ENCODE results near the gene RNF144B.

DNA sequence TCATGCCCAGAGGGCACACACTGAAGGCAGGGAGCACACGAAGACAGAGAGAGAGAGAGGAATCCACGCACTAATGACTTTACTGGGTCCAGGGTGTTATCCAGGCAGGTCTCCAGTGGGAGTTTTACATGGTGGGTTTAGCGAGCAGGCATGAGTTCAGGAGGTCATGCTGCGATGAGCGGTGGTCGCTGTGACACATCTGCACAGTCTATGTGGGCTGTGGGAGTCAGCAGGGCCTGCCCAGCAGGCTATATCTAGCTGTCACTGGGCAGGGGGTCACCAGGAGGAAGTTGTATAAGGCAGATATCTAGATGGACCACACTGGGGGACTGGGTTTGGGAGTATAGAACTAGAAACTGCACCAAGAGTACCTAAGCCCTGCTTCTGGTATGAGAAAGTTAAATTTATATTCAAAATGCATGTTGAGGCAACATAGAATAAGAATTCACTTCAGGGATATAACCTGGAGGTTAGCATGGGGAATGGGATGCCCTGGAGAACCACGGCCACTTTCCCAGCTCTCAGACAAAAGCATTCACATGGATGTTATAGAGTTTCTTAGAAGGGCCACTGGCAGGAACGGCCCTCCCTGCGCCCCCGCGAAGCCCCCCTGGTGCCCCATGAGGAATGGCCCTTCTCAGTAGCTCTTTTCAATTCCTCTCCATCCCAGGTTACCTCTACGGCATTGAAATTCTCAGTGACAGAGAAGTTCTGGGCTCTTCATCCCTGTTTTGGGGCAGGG is 113.9 kb downstream of the RNF144B start:
- TF ChIP-seq POLR2AphosphoS5 (IDR thresholded peaks at IDR 0.05; ENCODE audit: low read depth) (no peak), CTCF (conservative IDR thresholded peaks at IDR 0.05; ENCODE audit: low read depth in 2 of 2) (no peak), EZH2 (IDR thresholded peaks at IDR 0.05; ENCODE audit: low read depth, unreplicated experiment) (no peak), CREB1 (CRISPR knock-in tag; IDR thresholded peaks at IDR 0.05; ENCODE audit: low read depth) (no peak), EZH2phosphoT487 (IDR thresholded peaks at IDR 0.05; ENCODE audit: unreplicated experiment) (no peak), JUNB (IDR thresholded peaks at IDR 0.05; ENCODE audit: unreplicated experiment) (no peak), STAT1 (IDR thresholded peaks at IDR 0.05; ENCODE audit: unreplicated experiment) (no peak)
- TF ChIP-seq, protein P1, sequence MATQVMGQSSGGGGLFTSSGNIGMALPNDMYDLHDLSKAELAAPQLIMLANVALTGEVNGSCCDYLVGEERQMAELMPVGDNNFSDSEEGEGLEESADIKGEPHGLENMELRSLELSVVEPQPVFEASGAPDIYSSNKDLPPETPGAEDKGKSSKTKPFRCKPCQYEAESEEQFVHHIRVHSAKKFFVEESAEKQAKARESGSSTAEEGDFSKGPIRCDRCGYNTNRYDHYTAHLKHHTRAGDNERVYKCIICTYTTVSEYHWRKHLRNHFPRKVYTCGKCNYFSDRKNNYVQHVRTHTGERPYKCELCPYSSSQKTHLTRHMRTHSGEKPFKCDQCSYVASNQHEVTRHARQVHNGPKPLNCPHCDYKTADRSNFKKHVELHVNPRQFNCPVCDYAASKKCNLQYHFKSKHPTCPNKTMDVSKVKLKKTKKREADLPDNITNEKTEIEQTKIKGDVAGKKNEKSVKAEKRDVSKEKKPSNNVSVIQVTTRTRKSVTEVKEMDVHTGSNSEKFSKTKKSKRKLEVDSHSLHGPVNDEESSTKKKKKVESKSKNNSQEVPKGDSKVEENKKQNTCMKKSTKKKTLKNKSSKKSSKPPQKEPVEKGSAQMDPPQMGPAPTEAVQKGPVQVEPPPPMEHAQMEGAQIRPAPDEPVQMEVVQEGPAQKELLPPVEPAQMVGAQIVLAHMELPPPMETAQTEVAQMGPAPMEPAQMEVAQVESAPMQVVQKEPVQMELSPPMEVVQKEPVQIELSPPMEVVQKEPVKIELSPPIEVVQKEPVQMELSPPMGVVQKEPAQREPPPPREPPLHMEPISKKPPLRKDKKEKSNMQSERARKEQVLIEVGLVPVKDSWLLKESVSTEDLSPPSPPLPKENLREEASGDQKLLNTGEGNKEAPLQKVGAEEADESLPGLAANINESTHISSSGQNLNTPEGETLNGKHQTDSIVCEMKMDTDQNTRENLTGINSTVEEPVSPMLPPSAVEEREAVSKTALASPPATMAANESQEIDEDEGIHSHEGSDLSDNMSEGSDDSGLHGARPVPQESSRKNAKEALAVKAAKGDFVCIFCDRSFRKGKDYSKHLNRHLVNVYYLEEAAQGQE (IDR thresholded peaks at IDR 0.05; ENCODE audit: unreplicated experiment) = no peak
- TF ChIP-seq, protein P2, sequence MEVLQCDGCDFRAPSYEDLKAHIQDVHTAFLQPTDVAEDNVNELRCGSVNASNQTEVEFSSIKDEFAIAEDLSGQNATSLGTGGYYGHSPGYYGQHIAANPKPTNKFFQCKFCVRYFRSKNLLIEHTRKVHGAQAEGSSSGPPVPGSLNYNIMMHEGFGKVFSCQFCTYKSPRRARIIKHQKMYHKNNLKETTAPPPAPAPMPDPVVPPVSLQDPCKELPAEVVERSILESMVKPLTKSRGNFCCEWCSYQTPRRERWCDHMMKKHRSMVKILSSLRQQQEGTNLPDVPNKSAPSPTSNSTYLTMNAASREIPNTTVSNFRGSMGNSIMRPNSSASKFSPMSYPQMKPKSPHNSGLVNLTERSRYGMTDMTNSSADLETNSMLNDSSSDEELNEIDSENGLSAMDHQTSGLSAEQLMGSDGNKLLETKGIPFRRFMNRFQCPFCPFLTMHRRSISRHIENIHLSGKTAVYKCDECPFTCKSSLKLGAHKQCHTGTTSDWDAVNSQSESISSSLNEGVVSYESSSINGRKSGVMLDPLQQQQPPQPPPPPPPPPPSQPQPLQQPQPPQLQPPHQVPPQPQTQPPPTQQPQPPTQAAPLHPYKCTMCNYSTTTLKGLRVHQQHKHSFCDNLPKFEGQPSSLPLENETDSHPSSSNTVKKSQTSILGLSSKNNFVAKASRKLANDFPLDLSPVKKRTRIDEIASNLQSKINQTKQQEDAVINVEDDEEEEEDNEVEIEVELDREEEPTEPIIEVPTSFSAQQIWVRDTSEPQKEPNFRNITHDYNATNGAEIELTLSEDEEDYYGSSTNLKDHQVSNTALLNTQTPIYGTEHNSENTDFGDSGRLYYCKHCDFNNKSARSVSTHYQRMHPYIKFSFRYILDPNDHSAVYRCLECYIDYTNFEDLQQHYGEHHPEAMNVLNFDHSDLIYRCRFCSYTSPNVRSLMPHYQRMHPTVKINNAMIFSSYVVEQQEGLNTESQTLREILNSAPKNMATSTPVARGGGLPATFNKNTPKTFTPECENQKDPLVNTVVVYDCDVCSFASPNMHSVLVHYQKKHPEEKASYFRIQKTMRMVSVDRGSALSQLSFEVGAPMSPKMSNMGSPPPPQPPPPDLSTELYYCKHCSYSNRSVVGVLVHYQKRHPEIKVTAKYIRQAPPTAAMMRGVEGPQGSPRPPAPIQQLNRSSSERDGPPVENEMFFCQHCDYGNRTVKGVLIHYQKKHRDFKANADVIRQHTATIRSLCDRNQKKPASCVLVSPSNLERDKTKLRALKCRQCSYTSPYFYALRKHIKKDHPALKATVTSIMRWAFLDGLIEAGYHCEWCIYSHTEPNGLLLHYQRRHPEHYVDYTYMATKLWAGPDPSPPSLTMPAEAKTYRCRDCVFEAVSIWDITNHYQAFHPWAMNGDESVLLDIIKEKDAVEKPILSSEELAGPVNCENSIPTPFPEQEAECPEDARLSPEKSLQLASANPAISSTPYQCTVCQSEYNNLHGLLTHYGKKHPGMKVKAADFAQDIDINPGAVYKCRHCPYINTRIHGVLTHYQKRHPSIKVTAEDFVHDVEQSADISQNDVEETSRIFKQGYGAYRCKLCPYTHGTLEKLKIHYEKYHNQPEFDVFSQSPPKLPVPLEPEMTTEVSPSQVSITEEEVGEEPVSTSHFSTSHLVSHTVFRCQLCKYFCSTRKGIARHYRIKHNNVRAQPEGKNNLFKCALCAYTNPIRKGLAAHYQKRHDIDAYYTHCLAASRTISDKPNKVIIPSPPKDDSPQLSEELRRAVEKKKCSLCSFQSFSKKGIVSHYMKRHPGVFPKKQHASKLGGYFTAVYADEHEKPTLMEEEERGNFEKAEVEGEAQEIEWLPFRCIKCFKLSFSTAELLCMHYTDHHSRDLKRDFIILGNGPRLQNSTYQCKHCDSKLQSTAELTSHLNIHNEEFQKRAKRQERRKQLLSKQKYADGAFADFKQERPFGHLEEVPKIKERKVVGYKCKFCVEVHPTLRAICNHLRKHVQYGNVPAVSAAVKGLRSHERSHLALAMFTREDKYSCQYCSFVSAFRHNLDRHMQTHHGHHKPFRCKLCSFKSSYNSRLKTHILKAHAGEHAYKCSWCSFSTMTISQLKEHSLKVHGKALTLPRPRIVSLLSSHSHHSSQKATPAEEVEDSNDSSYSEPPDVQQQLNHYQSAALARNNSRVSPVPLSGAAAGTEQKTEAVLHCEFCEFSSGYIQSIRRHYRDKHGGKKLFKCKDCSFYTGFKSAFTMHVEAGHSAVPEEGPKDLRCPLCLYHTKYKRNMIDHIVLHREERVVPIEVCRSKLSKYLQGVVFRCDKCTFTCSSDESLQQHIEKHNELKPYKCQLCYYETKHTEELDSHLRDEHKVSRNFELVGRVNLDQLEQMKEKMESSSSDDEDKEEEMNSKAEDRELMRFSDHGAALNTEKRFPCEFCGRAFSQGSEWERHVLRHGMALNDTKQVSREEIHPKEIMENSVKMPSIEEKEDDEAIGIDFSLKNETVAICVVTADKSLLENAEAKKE (CRISPR knock-in tag; IDR thresholded peaks at IDR 0.05) = no peak
- TF ChIP-seq, protein P3, sequence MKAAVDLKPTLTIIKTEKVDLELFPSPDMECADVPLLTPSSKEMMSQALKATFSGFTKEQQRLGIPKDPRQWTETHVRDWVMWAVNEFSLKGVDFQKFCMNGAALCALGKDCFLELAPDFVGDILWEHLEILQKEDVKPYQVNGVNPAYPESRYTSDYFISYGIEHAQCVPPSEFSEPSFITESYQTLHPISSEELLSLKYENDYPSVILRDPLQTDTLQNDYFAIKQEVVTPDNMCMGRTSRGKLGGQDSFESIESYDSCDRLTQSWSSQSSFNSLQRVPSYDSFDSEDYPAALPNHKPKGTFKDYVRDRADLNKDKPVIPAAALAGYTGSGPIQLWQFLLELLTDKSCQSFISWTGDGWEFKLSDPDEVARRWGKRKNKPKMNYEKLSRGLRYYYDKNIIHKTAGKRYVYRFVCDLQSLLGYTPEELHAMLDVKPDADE (IDR thresholded peaks at IDR 0.05) = no peak
